Osteocyte (in vitro differentiated cells): ENCODE results near the gene KCNIP3. TPM values are rescaled to one million over a fixed set of nuclear protein-coding genes. Genes with fewer than 3 reads are reported as not detected.

Experiments used
- DNase-seq: peaks from one replicate; pipeline ENCODE4 v3.0.0; 2021; ENCODE audit warnings: mixed read lengths; ENCODE audit not compliant: unreplicated experiment; ENCODE audit errors: extremely low spot score
- H3K27ac Mint-ChIP-seq: one replicate; pipeline ENCODE4 v1.8.0; 2021; ENCODE audit warnings: mild to moderate bottlenecking, mixed read lengths; ENCODE audit not compliant: unreplicated experiment
- H3K27me3 Mint-ChIP-seq: one replicate; pipeline ENCODE4 v1.8.0; 2021; ENCODE audit warnings: mixed read lengths; ENCODE audit not compliant: unreplicated experiment
- H3K36me3 Mint-ChIP-seq: one replicate; pipeline ENCODE4 v1.8.0; 2021; ENCODE audit warnings: mixed read lengths; ENCODE audit not compliant: unreplicated experiment
- H3K4me1 Mint-ChIP-seq: one replicate; pipeline ENCODE4 v1.8.0; 2021; ENCODE audit warnings: mixed read lengths; ENCODE audit not compliant: unreplicated experiment
- H3K4me3 Mint-ChIP-seq: one replicate; pipeline ENCODE4 v1.8.0; 2021; ENCODE audit warnings: mild to moderate bottlenecking, moderate library complexity, mixed read lengths; ENCODE audit not compliant: unreplicated experiment
- H3K9me3 Mint-ChIP-seq: one replicate; pipeline ENCODE4 v1.8.0; 2021; ENCODE audit warnings: mixed read lengths; ENCODE audit not compliant: unreplicated experiment
- CTCF ChIP-seq: fragments of 200-600 bp; sonication (generic); IDR thresholded peaks from 2 replicates; pipeline ENCODE4 v1.5.0; 2021; ENCODE audit warnings: antibody characterized with exemption, mild to moderate bottlenecking, moderate library complexity
- total RNA-seq: library from RNA; stranded (reverse); gene quantifications from 2 replicates; pipeline ENCODE4 v1.2.1, GENCODE V29; 2021

KCNIP3 gene
- total RNA-seq, 1 donor from 2014 or later, result 1.4 TPM

GRCh38 chr2:95319481-95320343 is 22.6 kb downstream of the KCNIP3 start:
- Mint-ChIP-seq H3K27ac (no peak overlapping the region), H3K36me3 (no peaks in the 10 kb centered on the region), H3K9me3 (no peaks in the 10 kb centered on the region), H3K27me3 (peaks cover 2% of the 10 kb centered on the region), H3K4me3 (no peak overlapping the region), H3K4me1 (peaks cover 2% of the 10 kb centered on the region)
- no peak for DNase-seq
- no peak for TF ChIP-seq CTCF

GRCh38 chr2:95320344-95320712 is 23.2 kb downstream of the KCNIP3 start:
- no peaks in the 10 kb centered on the region for H3K9me3 Mint-ChIP-seq
- H3K36me3 Mint-ChIP-seq, result no peaks in the 10 kb centered on the region
- H3K27ac Mint-ChIP-seq, result no peak overlapping the region
- H3K4me3 Mint-ChIP-seq, result no peak overlapping the region
- peaks cover 2% of the 10 kb centered on the region for H3K27me3 Mint-ChIP-seq
- TF ChIP-seq CTCF, result no peak
- H3K4me1 Mint-ChIP-seq, result peaks cover 2% of the 10 kb centered on the region
- no peak for DNase-seq

- Mint-ChIP-seq H3K27ac (no peak overlapping the region), H3K36me3 (no peaks in the 10 kb centered on the region), H3K4me1 (peaks cover 2% of the 10 kb centered on the region), H3K27me3 (peaks cover 2% of the 10 kb centered on the region), H3K4me3 (no peak overlapping the region), H3K9me3 (no peaks in the 10 kb centered on the region)
- TF ChIP-seq CTCF, result no peak
- DNase-seq, result no peak
Observed at GRCh38 chr2:95320986-95321767, 24.0 kb downstream of the KCNIP3 start.

GRCh38 chr2:95323347-95324155 is 26.4 kb downstream of the KCNIP3 start:
- no peak overlapping the region for H3K4me3 Mint-ChIP-seq
- peak; percentile 20 for TF ChIP-seq CTCF

More at GRCh38 chr2:95323347-95324155, 26.4 kb downstream of the KCNIP3 start:
- no peak overlapping the region for H3K27ac Mint-ChIP-seq
- no peak for DNase-seq
- H3K36me3 Mint-ChIP-seq, result no peaks in the 10 kb centered on the region
- H3K4me1 Mint-ChIP-seq, result no peaks in the 10 kb centered on the region
- H3K27me3 Mint-ChIP-seq, result no peaks in the 10 kb centered on the region
- no peaks in the 10 kb centered on the region for H3K9me3 Mint-ChIP-seq
